T follicular helper cell (primary cell): ENCODE results near the gene ZBTB4.
A peak's percentile ranks its signal among the peaks of the same experiment; 100 is the strongest.
"Not testable (repeated sequence)": the region's sequence is repeated elsewhere in the genome, so short reads cannot be mapped to it uniquely, and the experiment has no call there.

Source experiments
- DNase-seq: peaks from one replicate; pipeline ENCODE4 v3.0.0-alpha.2; 2020; ENCODE audit warnings: low read depth

ZBTB4 gene

DNA sequence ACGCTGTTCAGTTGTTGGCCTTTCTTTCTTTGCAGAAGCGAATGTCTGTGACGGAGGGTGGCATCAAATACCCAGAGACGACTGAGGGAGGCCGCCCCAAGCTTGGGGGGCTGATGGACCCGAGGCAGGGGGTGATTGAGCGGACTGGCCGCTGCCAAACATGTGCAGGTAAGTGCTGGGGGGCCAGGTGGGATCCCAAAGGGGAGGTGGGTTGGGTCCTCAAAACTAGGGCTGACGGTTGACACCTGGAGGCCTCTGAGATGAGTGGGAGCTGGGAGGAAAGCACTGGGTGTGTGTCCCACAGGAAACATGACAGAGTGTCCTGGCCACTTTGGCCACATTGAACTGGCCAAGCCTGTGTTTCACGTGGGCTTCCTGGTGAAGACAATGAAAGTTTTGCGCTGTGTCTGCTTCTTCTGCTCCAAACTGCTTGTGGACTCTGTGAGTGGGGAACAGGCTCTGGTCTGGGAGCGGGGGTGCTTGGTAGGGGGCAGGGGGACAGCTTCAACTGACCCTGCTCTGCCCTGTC is 16.5 kb upstream of the ZBTB4 start:
- no peak for DNase-seq

DNA sequence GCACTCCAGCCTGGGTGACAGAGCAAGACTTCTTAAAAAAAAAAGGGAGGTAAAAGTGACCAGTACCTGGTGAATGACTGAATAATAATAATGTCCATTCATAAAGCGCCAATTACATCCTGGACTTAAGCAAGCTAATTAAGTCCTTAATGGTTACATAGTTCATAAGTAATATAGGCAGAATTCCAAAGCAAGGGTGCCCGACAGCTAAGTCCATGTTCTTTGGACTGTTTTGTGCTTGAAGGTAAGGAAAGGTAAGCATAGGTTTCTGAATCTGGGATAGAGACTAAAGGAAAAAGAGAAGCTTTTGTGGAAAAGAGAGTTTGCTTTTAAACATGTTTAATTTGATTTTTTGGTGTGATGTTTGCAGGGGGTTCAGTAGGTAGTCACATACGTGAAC is 14.5 kb upstream of the ZBTB4 start:
- DNase-seq, result no peak

DNA sequence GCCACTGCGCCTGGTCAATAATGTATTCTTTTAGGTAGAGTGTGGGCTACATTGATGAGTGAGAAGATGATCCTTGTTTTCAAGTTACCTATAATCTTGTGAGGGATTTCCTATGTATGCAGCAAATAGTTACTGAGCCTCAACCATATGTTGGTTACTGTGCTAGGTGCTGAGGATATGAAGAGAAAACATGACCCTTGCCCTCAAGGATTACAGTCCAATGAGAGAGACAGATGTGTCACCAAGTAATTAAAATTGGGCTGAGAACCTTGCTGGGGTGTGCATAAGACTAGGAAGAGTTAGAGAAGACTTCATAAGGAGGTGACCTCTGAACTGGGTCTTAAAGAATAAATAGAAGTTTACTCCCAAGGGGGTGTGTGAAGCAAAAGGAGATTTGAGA is 12.2 kb upstream of the ZBTB4 start:
- DNase-seq, result no peak

DNA sequence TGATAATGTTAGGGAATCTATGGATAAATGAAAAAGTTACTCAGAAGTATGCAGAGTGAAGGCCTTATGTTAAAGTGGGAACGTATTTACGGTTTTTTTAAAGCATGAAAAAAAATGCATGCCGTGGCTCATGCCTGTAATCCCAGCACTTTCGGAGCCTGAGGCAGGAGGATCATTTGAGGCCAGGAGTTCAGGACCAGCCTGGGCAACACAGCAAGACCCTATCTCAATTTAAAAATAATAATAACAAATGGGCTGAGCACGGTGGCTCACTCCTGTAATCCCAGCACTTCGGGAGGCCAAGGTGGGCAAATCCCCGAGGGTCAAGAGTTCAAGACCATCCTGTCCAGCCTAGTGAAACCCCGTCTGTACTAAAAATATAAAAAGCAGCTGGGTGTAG is 10.7 kb upstream of the ZBTB4 start:
- DNase-seq, result no peak

DNA sequence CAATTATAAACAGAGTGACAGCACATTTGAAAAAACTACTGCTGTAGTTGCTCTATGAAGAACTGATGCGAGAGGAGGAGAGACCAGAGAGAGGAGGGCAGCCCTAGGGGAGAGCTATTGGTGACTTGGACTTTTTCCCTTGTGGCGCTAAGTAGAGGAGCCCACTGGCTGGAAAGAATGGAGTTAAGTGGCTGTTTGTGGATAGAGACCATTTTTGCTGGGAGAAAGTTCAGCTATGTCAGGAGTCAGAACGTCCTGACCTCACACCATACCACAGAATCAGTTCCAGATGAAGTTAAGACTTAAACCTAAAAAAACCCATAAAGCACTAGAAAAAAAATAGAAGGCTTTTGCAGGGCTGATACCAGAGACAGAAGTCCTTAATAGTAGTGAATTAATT is 6.8 kb upstream of the ZBTB4 start:
- DNase-seq, result no peak

DNA sequence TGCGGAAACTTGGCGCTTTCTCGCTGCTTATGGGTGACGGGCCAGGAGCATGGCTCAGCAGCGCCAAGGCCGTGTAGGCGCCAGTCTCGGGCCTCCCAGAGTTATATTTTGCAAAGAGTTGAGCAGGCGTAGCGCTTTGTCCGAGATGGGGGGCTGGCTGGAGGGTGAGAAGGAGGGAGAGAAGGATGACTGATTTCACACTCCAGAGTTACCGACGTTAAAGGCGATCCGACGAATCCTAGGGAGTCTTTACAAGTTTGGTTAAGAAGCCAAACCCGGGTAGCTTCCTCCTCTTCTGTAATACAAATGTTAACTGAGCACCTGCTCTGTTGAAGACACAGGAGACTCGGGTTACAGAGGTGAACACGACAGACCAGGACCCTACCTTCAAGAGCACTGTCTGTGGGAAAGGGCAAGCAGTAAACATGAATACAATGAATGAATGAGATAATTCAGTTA is 5.5 kb upstream of the ZBTB4 start:
- DNase-seq, result no peak

DNA sequence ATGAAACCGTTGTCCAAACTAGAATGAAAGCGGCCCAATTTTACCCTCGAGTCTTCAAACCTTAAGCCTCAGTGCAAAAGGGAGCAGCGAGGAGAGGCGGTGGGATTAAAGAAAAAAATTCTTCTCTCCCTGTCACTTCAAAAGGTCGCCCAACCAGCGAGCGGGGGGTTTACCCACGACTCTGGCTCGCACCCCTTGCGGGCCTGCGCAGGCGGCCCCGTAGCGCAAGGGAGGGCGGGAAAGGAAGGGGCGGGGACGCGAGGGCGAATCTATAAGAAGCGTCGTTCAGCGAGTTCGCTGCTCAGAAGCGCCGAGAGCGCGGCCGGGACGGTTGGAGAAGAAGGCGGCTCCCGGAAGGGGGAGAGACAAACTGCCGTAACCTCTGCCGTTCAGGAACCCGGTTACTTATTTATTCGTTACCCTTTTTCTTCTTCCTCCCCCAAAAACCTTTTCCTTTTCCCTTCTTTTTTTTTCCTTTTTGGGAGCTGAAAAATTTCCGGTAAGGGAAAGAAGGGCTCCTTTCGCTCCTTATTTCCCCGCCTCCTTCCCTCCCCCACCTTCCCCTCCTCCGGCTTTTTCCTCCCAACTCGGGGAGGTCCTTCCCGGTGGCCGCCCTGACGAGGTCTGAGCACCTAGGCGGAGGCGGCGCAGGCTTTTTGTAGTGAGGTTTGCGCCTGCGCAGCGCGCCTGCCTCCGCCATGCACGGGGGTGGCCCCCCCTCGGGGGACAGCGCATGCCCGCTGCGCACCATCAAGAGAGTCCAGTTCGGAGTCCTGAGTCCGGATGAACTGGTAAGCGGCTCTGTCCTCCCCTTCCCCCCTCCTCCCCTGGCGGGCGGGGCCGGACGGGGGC is 4.9 kb upstream of the ZBTB4 start, which contains the start of gene POLR2A:
POLR2A (plus strand) TSS at position 300 of the 852 bp plus-strand sequence.
- peak; percentile 97 for DNase-seq

DNA sequence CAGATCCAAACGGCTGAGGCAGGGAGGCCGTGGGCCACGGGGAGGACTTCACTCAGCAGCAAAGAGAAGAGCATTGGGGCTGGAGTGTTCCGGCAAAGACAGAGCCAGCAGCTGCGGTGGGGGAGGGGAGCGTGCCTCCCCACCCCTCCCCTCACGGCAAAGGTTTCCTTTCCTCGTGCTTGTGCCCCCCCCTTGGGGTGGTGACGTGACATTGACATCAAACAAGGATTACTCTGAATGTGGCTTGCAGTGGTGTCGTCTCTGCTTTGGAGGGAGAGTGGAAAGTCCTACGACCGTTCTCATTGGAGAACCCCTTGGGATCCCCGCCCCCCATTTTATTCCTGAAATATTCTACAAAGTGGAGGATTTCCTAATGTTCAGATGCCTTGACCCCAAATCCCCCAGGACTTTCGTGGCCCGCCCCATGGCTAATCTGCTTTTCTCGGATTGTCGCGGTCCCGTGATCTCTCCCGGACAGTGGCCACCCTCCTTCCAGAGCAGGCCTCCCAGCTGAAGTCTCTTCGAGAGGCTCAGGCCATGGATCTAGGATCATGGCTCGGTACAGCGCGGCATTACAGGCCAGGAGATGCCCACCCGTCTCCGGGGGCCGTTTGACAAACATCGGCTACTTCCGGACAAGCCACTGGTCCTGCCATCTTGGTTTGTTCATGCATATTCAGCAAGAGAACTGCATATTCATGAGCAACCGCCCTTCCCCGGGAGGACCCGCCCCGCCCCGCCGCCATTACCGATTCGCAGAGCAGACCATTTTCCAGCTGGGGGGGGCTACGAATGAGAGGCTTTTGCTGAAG is 4.0 kb upstream of the ZBTB4 start:
- peak; percentile 94 for DNase-seq

DNA sequence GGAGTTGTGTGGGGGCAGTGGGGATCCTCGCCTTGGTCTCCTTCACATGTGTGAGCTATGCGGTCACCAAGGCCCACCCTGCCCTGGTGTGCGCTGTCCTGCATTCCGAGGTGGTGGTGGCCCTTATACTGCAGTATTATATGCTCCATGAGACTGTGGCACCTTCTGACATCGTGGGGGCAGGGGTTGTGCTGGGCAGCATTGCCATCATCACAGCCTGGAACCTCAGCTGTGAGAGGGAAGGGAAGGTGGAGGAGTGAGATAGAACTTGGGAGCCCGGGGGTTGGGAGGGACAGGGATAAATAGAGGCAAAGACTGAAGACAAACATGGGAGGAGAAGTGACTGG is 3.3 kb upstream of the ZBTB4 start:
- not testable (repeated sequence) for DNase-seq

DNA sequence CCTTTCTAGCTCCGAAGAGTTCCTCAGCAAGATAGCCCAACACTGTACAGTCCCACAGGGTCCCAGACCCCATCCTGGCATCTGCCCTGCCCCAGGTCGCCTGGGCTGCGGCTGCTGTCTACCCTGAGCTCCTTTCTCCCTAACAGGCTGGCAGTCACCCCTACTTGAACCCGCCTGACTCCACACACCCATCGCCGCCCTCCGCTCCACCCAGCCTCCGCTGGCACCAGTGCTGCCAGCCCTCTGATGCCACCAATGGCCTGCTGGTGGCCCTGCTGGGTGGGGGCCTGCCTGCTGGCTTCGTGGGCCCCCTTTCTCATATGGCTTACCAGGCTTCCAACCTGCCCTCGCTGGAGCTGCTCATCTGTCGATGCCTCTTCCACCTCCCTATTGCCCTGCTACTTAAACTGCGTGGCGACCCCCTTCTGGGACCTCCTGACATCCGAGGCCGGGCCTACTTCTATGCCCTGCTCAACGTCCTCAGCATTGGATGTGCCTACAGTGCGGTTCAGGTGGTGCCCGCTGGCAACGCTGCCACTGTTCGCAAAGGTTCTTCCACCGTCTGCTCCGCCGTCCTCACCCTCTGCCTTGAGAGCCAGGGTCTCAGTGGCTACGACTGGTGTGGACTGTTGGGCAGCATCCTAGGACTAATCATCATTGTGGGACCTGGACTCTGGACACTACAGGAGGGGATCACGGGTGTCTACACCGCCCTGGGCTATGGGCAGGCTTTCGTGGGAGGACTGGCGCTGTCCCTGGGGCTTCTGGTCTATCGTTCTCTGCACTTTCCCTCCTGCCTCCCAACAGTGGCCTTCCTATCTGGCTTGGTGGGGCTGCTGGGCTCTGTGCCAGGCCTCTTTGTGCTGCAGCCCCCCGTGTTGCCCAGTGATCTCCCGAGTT is 2.7 kb upstream of the ZBTB4 start:
- not testable (repeated sequence) for DNase-seq

DNA sequence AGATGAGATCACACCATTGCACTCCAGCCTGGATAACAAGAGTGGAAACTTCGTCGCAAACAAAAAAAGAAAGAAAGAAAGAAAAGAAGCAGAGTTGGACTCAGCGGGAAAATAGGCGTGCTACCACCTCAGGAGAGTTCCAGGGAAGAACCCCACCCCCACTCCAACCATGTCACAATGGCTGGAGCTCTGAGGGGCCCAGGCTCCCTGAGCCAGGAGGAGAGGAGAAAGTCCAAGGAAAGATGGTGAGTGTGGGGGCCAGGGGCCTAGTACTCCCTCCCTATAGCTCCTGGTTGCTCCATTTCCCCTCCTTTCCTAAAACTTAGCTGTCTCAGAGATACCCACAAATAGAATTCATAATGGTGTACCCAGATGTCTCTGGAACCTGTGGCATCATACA is 1.8 kb upstream of the ZBTB4 start, which contains the start of gene SLC35G6:
SLC35G6 (plus strand) TSS at position 172 of the 400 bp plus-strand sequence; CDS start at position 243, 71 bp downstream.
- DNase-seq, result not testable (repeated sequence)

DNA sequence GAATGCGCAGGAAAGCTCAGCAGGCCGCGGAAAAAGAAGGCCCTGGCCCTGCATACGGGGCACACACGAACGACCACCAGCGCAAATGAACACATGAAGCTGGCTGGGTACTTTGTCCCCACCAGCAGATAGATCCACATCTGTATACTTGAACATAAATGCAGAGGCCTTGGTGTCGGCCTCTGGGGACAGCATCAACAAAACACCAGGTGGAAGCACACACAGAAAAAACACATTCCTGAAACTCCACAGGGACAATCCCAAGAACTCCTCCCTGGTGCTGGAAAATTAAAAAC is 606 bp upstream of the ZBTB4 start:
- no peak for DNase-seq

DNA sequence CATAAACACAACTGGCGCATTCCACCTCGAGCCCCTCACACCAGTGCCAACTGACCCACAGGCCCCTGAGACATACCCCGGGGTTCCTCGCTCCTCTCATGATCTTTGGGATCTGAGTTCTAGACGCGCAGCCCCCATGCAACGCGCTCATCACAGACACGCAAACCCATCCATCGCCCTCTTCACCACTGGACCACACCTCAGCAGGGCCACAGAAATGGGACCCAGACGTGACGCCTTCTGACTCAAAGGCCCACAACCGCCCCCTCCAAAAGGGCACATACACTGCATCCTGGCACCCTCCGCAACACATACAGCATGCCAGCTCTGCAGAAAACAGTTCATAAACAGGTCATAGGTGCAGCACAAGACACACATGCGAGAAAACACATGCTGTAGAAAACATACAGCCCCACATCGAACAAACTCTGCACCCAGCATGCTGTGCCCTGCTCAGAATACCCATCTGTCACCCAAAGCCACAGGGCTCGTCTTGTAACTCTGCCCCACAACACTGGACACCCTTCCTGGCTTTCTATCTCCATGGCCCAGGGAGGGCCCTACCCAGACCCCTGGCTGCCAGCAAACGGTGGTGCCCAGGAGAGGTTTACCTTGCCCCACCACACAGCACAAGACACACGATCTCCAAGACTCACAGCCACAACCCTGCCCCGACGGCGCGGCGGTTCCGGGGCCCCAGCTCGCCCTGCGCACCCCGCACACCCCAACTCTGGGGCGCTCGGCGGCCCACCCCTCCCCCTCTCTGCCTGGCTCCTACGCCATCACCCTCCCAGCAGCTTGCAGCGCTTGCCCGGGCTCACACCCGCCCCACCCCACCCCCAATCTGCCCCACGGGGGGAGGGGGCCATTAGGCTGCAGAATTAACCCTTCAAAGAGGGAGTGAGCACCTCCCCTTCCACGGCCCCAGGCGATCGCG is 887 bp downstream of the ZBTB4 start:
- DNase-seq, result peak; percentile 69

DNA sequence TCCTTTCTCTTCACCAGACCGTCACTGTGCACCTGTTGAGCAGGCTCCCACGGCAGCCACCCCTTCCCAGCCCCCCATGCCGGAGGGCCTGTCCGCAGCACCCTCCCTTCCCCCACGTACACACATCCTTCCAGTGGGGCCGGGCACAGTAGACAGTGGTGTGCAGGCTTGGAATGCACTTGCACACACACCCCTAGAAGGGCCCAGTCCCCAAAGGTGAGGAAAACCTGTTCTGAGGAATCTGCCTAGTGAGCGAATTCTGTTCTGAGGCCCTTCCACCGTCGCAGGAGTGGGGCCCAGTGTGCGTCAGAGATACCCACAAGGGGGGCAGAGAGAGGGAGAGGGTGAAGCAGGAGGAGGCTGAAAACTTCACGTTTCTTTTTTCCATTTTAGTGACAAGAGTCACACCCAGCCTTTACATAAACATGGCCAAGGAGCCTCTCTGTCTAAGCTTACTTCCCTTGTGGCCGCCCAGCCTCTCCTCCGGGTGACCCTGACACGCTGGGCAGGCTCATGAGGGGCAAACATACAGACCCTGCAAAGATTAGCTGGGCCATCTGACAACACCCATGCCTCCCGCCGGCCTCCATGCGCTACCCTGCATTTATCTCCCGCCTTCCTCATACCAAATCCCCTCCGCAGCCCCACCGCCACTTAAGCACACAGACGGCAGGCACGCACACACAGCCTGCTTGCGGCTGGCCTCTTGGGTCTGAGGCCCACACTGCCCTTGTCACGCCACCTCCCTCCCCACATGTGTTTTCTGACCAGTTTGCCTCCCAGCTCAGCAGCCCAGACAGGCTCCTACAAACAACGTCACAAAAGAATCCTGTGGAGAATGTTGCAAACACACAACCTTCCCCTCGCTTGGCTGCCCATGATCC is 1.8 kb downstream of the ZBTB4 start:
- DNase-seq, result no peak

DNA sequence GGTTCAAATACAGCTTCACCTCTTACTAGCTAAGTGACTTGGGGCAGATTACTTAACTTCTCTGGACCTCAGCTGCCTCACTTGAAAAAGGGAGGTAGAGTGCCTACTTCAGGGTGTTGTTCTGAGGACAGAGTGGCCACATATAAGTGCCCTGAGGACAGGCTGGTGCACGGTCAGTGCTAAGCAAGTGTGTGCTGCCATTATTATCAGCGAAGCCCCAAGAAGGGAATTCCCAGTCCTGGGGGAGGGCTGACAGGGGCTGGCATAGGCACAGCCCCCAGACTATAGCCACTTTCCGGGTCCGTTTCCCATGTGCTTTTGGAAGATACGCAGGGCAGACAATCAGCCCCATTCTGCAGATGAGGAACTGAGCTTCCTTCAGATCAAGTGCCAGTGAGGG is 2.5 kb downstream of the ZBTB4 start:
- DNase-seq, result no peak

DNA sequence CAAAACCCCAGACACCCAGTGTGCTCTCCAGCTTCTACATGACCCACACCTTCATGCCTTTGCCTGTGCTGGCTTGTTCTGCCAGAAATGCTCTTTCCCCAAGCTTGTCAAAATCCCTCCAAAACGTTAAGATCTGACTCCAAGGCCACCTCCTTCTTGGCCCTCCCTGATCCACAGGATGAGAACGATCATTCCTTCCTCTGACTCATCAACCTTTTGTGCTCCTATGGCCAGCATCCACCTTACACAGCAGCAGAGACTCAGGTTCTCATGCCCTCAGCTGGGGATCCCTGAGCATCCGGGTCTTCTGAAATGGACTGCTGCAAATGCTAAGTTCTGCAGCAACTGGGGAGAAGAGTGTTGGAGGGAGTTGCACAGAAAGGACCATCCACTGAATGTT is 2.9 kb downstream of the ZBTB4 start:
- DNase-seq, result no peak

DNA sequence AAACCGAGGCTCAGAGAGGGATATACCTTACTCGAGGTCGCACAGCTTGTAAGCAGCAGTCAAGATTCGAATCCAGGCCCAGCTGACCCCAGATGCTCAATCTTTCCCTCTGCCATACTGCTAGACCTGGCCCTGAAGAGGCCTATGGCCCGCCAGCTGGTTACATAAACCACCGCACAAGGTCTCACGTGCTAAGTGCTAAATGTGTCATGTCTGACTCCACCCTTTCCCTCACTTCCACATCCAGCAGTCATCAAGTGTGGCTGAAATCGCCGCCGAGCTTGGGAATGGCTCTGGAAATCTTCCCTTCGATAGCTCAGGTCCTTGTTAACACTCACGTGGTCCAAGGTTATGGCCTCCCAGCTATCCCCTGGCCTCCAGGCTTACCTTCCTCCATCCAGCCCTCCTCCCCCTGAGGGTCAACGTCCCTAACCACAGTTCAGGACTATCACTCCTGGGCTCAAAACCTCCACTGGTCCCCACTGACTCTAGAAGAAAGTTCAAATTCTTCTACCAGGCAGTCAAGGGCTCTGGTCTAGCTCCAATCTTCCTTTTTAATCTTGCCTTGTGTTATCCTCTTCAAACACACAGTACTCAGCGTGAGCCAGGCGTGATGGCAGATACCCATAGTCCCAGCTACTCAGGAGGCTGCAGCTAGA is 3.5 kb downstream of the ZBTB4 start:
- DNase-seq, result no peak

DNA sequence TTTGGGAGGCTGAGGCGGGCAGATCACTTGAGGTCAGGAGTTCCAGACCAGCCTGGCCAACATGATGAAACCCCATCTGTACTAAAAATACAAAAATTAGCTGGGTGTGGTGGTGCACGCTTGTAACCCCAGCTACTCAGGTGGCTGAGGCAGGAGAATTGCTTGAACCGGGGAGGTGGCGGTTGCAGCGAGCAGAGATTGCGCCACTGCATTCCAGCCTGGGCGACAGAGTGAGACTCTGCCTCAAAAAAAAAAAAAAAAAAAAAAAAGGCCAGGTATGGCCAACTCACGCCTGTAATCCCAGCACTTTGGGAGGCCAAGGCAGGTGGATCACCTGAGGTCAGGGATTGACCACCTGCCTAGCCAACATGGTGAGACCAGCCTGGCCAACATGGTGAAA is 4.7 kb downstream of the ZBTB4 start:
- DNase-seq, result not testable (repeated sequence)

DNA sequence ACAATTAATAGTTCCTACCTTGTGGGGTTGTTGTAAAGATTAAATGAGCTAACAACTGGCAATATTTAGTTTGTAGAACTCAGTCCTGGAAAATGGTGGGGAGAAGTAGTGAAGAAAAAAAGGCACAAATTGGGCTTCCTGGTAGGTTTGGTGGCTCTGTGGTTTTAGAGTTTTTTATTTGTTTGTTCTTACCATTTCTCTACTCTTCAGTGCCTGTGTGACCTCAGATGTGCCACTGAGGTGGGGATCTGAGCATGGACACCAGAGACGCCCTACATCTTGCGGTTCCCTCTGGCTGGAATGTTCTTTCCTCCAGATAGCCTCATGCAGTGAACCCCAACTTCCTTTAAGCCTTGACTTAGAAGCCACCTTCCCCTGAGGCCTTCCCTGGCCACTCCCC is 7.7 kb downstream of the ZBTB4 start:
- DNase-seq, result no peak
